Measurements from ENCODE around the gene CDK7.

CDK7 gene

DNA sequence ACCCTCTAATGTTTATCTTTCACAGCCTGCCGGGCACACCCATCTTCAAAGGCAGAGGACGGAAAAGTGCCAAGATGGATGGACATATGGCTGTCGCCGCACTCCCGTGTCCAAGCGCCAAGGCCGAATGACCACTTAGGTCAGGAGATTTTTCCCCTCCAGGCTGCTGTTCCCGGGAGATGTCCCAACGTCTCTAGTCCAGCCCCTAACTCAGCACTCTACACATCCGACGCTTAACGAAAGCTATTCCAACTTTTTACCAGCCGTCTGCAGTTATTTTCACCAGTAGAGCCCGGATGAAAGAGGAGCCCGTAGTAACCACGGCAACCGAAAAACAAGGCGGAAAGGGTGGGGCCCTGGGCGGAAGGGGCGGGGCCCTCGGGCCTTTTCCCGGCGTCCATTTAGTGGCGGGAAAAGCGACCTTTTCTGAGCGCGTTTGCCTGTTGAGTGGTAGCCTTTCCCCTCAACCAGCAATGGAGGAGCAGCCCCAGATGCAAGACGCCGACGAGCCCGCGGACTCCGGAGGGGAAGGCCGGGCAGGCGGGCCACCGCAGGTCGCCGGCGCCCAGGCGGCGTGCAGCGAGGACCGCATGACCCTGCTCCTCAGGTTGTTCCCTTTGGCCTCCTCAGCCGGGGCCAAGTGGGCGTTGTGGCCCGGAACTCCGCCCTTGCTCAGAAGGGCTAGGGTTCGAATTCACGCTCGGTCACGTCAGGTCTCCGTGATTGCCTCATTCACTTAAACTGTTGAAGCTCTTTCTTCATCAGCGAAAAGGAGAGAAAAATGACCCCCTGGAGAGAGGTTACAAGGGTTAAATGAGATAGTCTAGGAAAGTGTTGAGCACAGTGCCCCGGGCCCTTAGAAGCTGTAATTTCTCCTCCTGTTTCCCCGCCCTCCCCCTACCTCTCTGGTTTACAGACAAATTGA, 45.3 kb upstream of the CDK7 start, which contains the start of gene CENPH:
Gene CENPH (plus strand): TSS at position 422 of the 925 bp plus-strand sequence. CDS start 52 bp downstream, at position 474.
- Histone ChIP-seq H3K36me3 (replicated peaks in 1 of 2; ENCODE audit: control insufficient read depth in 2 of 2, insufficient read depth in 2 of 2, low read length in 2 of 2) (peaks cover 10 to 38% of the 10 kb centered on the region in 2 donors), H3K4me3 (ENCODE audit: low read length in 2 of 2) (peak within 1 kb of the TSS; percentile 87 to 91), H4K91ac (ENCODE audit: low read depth, low read length, poor library complexity) (peak within 1 kb of the TSS; percentile 45), H2AK5ac (ENCODE audit: low read depth, low read length) (no peak within 1 kb of the TSS), H3K4me1 (ENCODE audit: control insufficient read depth in 2 of 2, insufficient read depth in 1 of 2, low read depth in 1 of 2, low read length in 2 of 2) (peaks cover 0 to 3% of the 10 kb centered on the region in 2 donors), H3K27ac (replicated peaks; ENCODE audit: low read length) (peak within 1 kb of the TSS; percentile 86), H2BK120ac (ENCODE audit: low read depth, low read length) (no peak within 1 kb of the TSS), H3K23ac (ENCODE audit: low read depth, low read length, poor library complexity) (peak within 1 kb of the TSS; percentile 92), H2BK15ac (ENCODE audit: low read length) (no peak within 1 kb of the TSS), H3K14ac (ENCODE audit: low read length) (no peak within 1 kb of the TSS), H3K9ac (ENCODE audit: low read depth, low read length, poor library complexity) (peak within 1 kb of the TSS; percentile 93), H4K8ac (ENCODE audit: low read depth, low read length) (no peak within 1 kb of the TSS), H3K79me1 (ENCODE audit: low read depth, low read length) (no peaks in the 10 kb centered on the region), H3K18ac (ENCODE audit: low read length) (peak within 1 kb of the TSS; percentile 96), H2AFZ (ENCODE audit: low read length) (peak within 1 kb of the TSS; percentile 92), H3K4ac (ENCODE audit: low read length) (no peak within 1 kb of the TSS), H3K9me3 (replicated peaks in 1 of 2; ENCODE audit: control insufficient read depth in 2 of 2, insufficient read depth in 1 of 2, low read depth in 1 of 2, low read length in 2 of 2) (no peaks in the 10 kb centered on the region), H3K4me2 (ENCODE audit: insufficient read depth, low read length, poor library complexity, severe bottlenecking) (peak within 1 kb of the TSS; percentile 82), H2BK12ac (ENCODE audit: low read length) (no peak within 1 kb of the TSS), H3K27me3 (ENCODE audit: control insufficient read depth in 3 of 3, insufficient read depth in 3 of 3, low read depth in 1 of 3, low read length in 3 of 3) (no peaks in the 10 kb centered on the region), H2BK5ac (ENCODE audit: low read length) (peak within 1 kb of the TSS; percentile 2)
- no CpG with 5 or more reads among the region's 55 CpGs for WGBS, 2 donors (ENCODE audit: extremely low coverage in 2 of 2, insufficient read length in 2 of 2, insufficient replicate concordance in 1 of 2)
- DNase-seq (ENCODE audit: low spot score): peak; percentile 87

DNA sequence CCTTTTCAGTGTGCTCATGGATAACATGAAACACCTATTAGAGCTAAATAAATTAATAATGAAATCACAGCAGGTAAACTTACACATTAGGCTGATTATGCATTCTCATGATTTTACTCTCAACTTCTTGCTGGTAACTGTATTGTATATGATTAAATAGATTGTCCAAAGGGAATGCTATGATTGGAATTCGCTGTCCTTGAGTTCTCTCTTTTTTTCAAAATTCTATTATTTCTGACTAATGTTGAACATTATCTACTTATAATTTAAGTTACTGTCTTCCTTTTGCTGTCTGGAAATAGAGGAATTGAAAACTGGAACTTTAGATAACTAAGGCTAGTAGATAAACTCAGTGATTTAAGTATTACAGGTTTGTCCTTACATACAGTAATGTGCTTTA, 32.2 kb upstream of the CDK7 start:
- H3K9me3 ChIP-seq (replicated peaks in 1 of 2; ENCODE audit: control insufficient read depth in 2 of 2, insufficient read depth in 1 of 2, low read depth in 1 of 2, low read length in 2 of 2): no peaks in the 10 kb centered on the region
- H3K18ac ChIP-seq (ENCODE audit: low read length): no peak overlapping the region
- no peak overlapping the region for H2BK12ac ChIP-seq (ENCODE audit: low read length)
- no peak overlapping the region for H3K4me3 ChIP-seq (ENCODE audit: low read length in 2 of 2)
- no CpG with 5 or more reads among the region's 1 CpG for WGBS, 2 donors (ENCODE audit: extremely low coverage in 2 of 2, insufficient read length in 2 of 2, insufficient replicate concordance in 1 of 2)
- no peak overlapping the region for H3K14ac ChIP-seq (ENCODE audit: low read length)
- H2AFZ ChIP-seq (ENCODE audit: low read length): no peak overlapping the region
- no peak overlapping the region for H3K23ac ChIP-seq (ENCODE audit: low read depth, low read length, poor library complexity)
- H3K4ac ChIP-seq (ENCODE audit: low read length): no peak overlapping the region
- no peak overlapping the region for H3K9ac ChIP-seq (ENCODE audit: low read depth, low read length, poor library complexity)
- H2AK5ac ChIP-seq (ENCODE audit: low read depth, low read length): no peak overlapping the region
- no peak overlapping the region for H4K8ac ChIP-seq (ENCODE audit: low read depth, low read length)
- H3K4me1 ChIP-seq (ENCODE audit: control insufficient read depth in 2 of 2, insufficient read depth in 1 of 2, low read depth in 1 of 2, low read length in 2 of 2): no peaks in the 10 kb centered on the region
- no peaks in the 10 kb centered on the region for H3K79me1 ChIP-seq (ENCODE audit: low read depth, low read length)
- no peak for DNase-seq (ENCODE audit: low spot score)
- H3K36me3 ChIP-seq (replicated peaks in 1 of 2; ENCODE audit: control insufficient read depth in 2 of 2, insufficient read depth in 2 of 2, low read length in 2 of 2): peaks cover 24 to 84% of the 10 kb centered on the region in 2 donors
- H2BK15ac ChIP-seq (ENCODE audit: low read length): no peak overlapping the region
- H3K4me2 ChIP-seq (ENCODE audit: insufficient read depth, low read length, poor library complexity, severe bottlenecking): no peak overlapping the region
- no peak overlapping the region for H3K27ac ChIP-seq (replicated peaks; ENCODE audit: low read length)
- H3K27me3 ChIP-seq (ENCODE audit: control insufficient read depth in 3 of 3, insufficient read depth in 3 of 3, low read depth in 1 of 3, low read length in 3 of 3): no peaks in the 10 kb centered on the region
- H2BK5ac ChIP-seq (ENCODE audit: low read length): no peak overlapping the region
- H4K91ac ChIP-seq (ENCODE audit: low read depth, low read length, poor library complexity): no peak overlapping the region
- no peak overlapping the region for H2BK120ac ChIP-seq (ENCODE audit: low read depth, low read length)

DNA sequence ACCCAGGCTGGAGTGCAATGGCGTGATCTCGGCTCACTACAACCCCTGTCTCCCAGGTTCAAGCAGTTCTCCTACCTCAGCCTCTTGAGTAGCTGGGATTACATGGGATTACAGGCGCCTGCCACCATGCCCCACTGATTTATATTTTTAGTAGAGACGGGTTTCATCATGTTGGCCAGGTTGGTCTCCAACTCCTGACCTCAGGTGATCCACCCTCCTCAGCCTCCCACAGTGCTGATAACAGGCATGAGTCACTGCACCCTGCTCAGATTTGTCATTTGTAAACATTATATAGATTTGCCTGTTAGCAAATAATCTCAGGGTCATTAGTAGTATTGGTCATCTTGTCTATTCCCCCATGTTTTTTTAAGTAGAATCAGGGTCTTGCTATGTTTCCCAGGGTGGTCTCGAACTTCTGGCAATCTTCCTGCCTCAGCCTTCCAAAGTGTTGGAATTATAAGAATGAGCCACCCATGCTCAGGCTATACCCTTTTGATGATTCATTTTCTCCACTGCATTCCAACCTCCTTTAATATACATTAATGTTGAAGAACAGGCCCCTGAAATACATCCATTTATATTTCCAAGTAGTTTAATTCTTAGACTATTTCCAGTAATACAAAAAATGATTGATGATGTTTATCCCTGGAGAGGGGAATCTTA, 28.0 kb upstream of the CDK7 start:
- Histone ChIP-seq H3K36me3 (replicated peaks in 1 of 2; ENCODE audit: control insufficient read depth in 2 of 2, insufficient read depth in 2 of 2, low read length in 2 of 2) (peaks cover 17 to 90% of the 10 kb centered on the region in 2 donors), H3K4me1 (ENCODE audit: control insufficient read depth in 2 of 2, insufficient read depth in 1 of 2, low read depth in 1 of 2, low read length in 2 of 2) (no peaks in the 10 kb centered on the region), H2BK12ac (ENCODE audit: low read length) (no peak overlapping the region), H3K27me3 (ENCODE audit: control insufficient read depth in 3 of 3, insufficient read depth in 3 of 3, low read depth in 1 of 3, low read length in 3 of 3) (no peaks in the 10 kb centered on the region), H3K23ac (ENCODE audit: low read depth, low read length, poor library complexity) (no peak overlapping the region), H2BK15ac (ENCODE audit: low read length) (no peak overlapping the region), H3K4ac (ENCODE audit: low read length) (no peak overlapping the region), H4K91ac (ENCODE audit: low read depth, low read length, poor library complexity) (no peak overlapping the region), H3K4me3 (ENCODE audit: low read length in 2 of 2) (no peak overlapping the region), H3K27ac (replicated peaks; ENCODE audit: low read length) (no peak overlapping the region), H3K14ac (ENCODE audit: low read length) (no peak overlapping the region), H3K9me3 (replicated peaks in 1 of 2; ENCODE audit: control insufficient read depth in 2 of 2, insufficient read depth in 1 of 2, low read depth in 1 of 2, low read length in 2 of 2) (no peaks in the 10 kb centered on the region), H3K4me2 (ENCODE audit: insufficient read depth, low read length, poor library complexity, severe bottlenecking) (no peak overlapping the region), H2AK5ac (ENCODE audit: low read depth, low read length) (no peak overlapping the region), H2AFZ (ENCODE audit: low read length) (no peak overlapping the region), H4K8ac (ENCODE audit: low read depth, low read length) (no peak overlapping the region), H2BK120ac (ENCODE audit: low read depth, low read length) (no peak overlapping the region), H3K79me1 (ENCODE audit: low read depth, low read length) (no peaks in the 10 kb centered on the region), H3K18ac (ENCODE audit: low read length) (no peak overlapping the region), H2BK5ac (ENCODE audit: low read length) (no peak overlapping the region), H3K9ac (ENCODE audit: low read depth, low read length, poor library complexity) (no peak overlapping the region)
- DNase-seq (ENCODE audit: low spot score): no peak
- no CpG with 5 or more reads among the region's 5 CpGs for WGBS, 2 donors (ENCODE audit: extremely low coverage in 2 of 2, insufficient read length in 2 of 2, insufficient replicate concordance in 1 of 2)

DNA sequence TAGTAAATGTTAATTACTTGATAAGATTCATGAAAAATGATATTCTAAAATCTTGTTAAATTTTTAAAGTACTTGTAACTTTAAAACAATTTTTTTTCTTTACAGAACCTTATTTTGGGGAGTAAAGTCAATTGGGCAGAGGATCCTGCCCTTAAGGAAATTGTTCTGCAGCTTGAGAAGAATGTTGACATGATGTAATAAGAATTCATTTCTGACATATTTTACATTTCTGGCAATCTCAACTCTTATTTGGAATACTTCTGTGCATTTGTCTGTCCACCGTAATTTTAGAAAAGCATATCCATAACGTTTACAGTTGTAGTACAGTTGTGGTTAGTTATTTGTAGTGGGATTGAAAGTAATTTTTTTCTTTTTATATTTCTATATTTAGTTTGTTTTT, 25.1 kb upstream of the CDK7 start:
- H3K27ac ChIP-seq (replicated peaks; ENCODE audit: low read length): no peak overlapping the region
- no peak overlapping the region for H2AFZ ChIP-seq (ENCODE audit: low read length)
- no peaks in the 10 kb centered on the region for H3K79me1 ChIP-seq (ENCODE audit: low read depth, low read length)
- no peak overlapping the region for H3K9ac ChIP-seq (ENCODE audit: low read depth, low read length, poor library complexity)
- H2BK15ac ChIP-seq (ENCODE audit: low read length): no peak overlapping the region
- H2BK5ac ChIP-seq (ENCODE audit: low read length): no peak overlapping the region
- no peak overlapping the region for H2AK5ac ChIP-seq (ENCODE audit: low read depth, low read length)
- H3K9me3 ChIP-seq (replicated peaks in 1 of 2; ENCODE audit: control insufficient read depth in 2 of 2, insufficient read depth in 1 of 2, low read depth in 1 of 2, low read length in 2 of 2): no peaks in the 10 kb centered on the region
- no peaks in the 10 kb centered on the region for H3K4me1 ChIP-seq (ENCODE audit: control insufficient read depth in 2 of 2, insufficient read depth in 1 of 2, low read depth in 1 of 2, low read length in 2 of 2)
- H3K27me3 ChIP-seq (ENCODE audit: control insufficient read depth in 3 of 3, insufficient read depth in 3 of 3, low read depth in 1 of 3, low read length in 3 of 3): no peaks in the 10 kb centered on the region
- no peak overlapping the region for H3K4me3 ChIP-seq (ENCODE audit: low read length in 2 of 2)
- no peak overlapping the region for H3K23ac ChIP-seq (ENCODE audit: low read depth, low read length, poor library complexity)
- no peak for DNase-seq (ENCODE audit: low spot score)
- H2BK12ac ChIP-seq (ENCODE audit: low read length): no peak overlapping the region
- no CpG with 5 or more reads among the region's 2 CpGs for WGBS, 2 donors (ENCODE audit: extremely low coverage in 2 of 2, insufficient read length in 2 of 2, insufficient replicate concordance in 1 of 2)
- H2BK120ac ChIP-seq (ENCODE audit: low read depth, low read length): no peak overlapping the region
- no peak overlapping the region for H3K4ac ChIP-seq (ENCODE audit: low read length)
- no peak overlapping the region for H4K91ac ChIP-seq (ENCODE audit: low read depth, low read length, poor library complexity)
- no peak overlapping the region for H4K8ac ChIP-seq (ENCODE audit: low read depth, low read length)
- H3K4me2 ChIP-seq (ENCODE audit: insufficient read depth, low read length, poor library complexity, severe bottlenecking): no peak overlapping the region
- H3K14ac ChIP-seq (ENCODE audit: low read length): no peak overlapping the region
- H3K18ac ChIP-seq (ENCODE audit: low read length): no peak overlapping the region
- H3K36me3 ChIP-seq (replicated peaks in 1 of 2; ENCODE audit: control insufficient read depth in 2 of 2, insufficient read depth in 2 of 2, low read length in 2 of 2): peaks cover 17 to 80% of the 10 kb centered on the region in 2 donors

Measured in neuronal stem cell (in vitro differentiated cells).